HCT116 (cell line): ENCODE data around the gene CCDC124.
"Not testable (repeated sequence)": the region's sequence is repeated elsewhere in the genome, so short reads cannot be mapped to it uniquely, and the experiment has no call there.

Experiments
- CTCF ChIP-seq, 3 experiments: fragments of 200-600 bp in 1 of 3; sonication (generic) in 1 of 3; IDR thresholded peaks in 2 of 3; conservative IDR thresholded peaks in 1 of 3; 2 replicates each; pipeline ENCODE4 v1.5.1; 2012 to 2017; ENCODE audit warnings: low read depth in 2 of 3, low read length in 2 of 3, antibody characterized with exemption in 1 of 3, borderline replicate concordance in 1 of 3, control low read depth in 1 of 3, mild to moderate bottlenecking in 1 of 3, mixed read lengths in 1 of 3, mixed run types in 1 of 3, moderate library complexity in 1 of 3; ENCODE audit not compliant: insufficient read depth in 1 of 3
- REST ChIP-seq: IDR thresholded peaks from 2 replicates; pipeline ENCODE4 v1.6.1; 2012; ENCODE audit warnings: low read depth

GRCh38 chr19:17918151-17918550 lies 14.7 kb upstream of the CCDC124 start:
- not testable (repeated sequence) for TF ChIP-seq CTCF (IDR thresholded peaks at IDR 0.05 in 2 of 3, conservative IDR thresholded peaks at IDR 0.05 in 1 of 3; ENCODE audit: borderline replicate concordance in 1 of 3, insufficient read depth in 1 of 3, low read depth in 2 of 3, low read length in 2 of 3); REST
